HFFc6 (cell line): ENCODE results near the gene SKOR2. TPM values are rescaled to one million over a fixed set of nuclear protein-coding genes. Genes with fewer than 3 reads are reported as not detected.

Experiments used
- DNase-seq: peaks from one replicate; pipeline ENCODE4 v3.0.0-alpha.2; 2018
- H3K27ac Mint-ChIP-seq: 2 replicates; pipeline ENCODE4 v1.8.0; 2020; ENCODE audit warnings: mild to moderate bottlenecking, mixed read lengths
- H3K27me3 Mint-ChIP-seq: 2 replicates; pipeline ENCODE4 v1.8.0; 2021; ENCODE audit warnings: mild to moderate bottlenecking, moderate library complexity, mixed read lengths; ENCODE audit not compliant: insufficient read depth
- H3K36me3 Mint-ChIP-seq: 2 replicates; pipeline ENCODE4 v1.8.0; 2021; ENCODE audit warnings: low read depth, mixed read lengths
- H3K4me1 Mint-ChIP-seq: 2 replicates; pipeline ENCODE4 v1.8.0; 2020; ENCODE audit warnings: low read depth, mixed read lengths
- H3K4me3 Mint-ChIP-seq: 2 replicates; pipeline ENCODE4 v1.8.0; 2020; ENCODE audit warnings: mild to moderate bottlenecking, moderate library complexity, mixed read lengths
- H3K9me3 Mint-ChIP-seq: 2 replicates; pipeline ENCODE4 v1.8.0; 2020; ENCODE audit warnings: mild to moderate bottlenecking, mixed read lengths
- CTCF ChIP-seq: fragments of 200-600 bp; sonication (generic); IDR thresholded peaks from 2 replicates; pipeline ENCODE4 v1.5.0; 2021; ENCODE audit warnings: antibody characterized with exemption, mild to moderate bottlenecking
- total RNA-seq, 6 experiments: library from RNA; stranded (reverse); fragmentation: NEBNext Ultra II Directional; extraction: Animal tissue kit (Norgen Biotek cat#: 25700); gene quantifications; 2 replicates in 1 of 6; 3 replicates in 5 of 6; pipeline ENCODE4 v1.2.3, GENCODE V29; 2021

SKOR2 gene
- total RNA-seq, 6 experiments from 2014 or later, result not detected

- Mint-ChIP-seq H3K27ac (no peak overlapping the region), H3K4me1 (no peaks in the 10 kb centered on the region), H3K36me3 (no peaks in the 10 kb centered on the region), H3K4me3 (no peak overlapping the region), H3K9me3 (no peaks in the 10 kb centered on the region), H3K27me3 (peaks cover 16% of the 10 kb centered on the region)
- no peak for TF ChIP-seq CTCF
- DNase-seq, result no peak
These were observed 24.8 kb downstream of the SKOR2 start for GRCh38 chr18:47226660-47227059.

- peak; percentile 54 for DNase-seq
- H3K4me1 Mint-ChIP-seq, result no peaks in the 10 kb centered on the region
- H3K9me3 Mint-ChIP-seq, result no peaks in the 10 kb centered on the region
- no peak overlapping the region for H3K27ac Mint-ChIP-seq
- no peaks in the 10 kb centered on the region for H3K36me3 Mint-ChIP-seq
- peaks cover 27% of the 10 kb centered on the region for H3K27me3 Mint-ChIP-seq
- TF ChIP-seq CTCF, result peak; percentile 78
- H3K4me3 Mint-ChIP-seq, result no peak overlapping the region
These were observed 35.8 kb downstream of the SKOR2 start for GRCh38 chr18:47215554-47216138.

GRCh38 chr18:47209171-47209570 lies 42.3 kb downstream of the SKOR2 start:
- Mint-ChIP-seq H3K9me3 (no peaks in the 10 kb centered on the region), H3K4me3 (no peak overlapping the region), H3K36me3 (no peaks in the 10 kb centered on the region), H3K27ac (no peak overlapping the region), H3K27me3 (peaks cover 28% of the 10 kb centered on the region), H3K4me1 (no peaks in the 10 kb centered on the region)
- DNase-seq, result no peak
- no peak for TF ChIP-seq CTCF

- Mint-ChIP-seq H3K36me3 (no peaks in the 10 kb centered on the region), H3K4me1 (no peaks in the 10 kb centered on the region), H3K27ac (no peak overlapping the region), H3K27me3 (peaks cover 23% of the 10 kb centered on the region), H3K9me3 (no peaks in the 10 kb centered on the region), H3K4me3 (no peak overlapping the region)
- no peak for TF ChIP-seq CTCF
- no peak for DNase-seq
These were observed 44.4 kb downstream of the SKOR2 start for GRCh38 chr18:47206945-47207637.

- no peak overlapping the region for H3K4me3 Mint-ChIP-seq
- TF ChIP-seq CTCF, result peak; percentile 88
- DNase-seq, result peak; percentile 41
- H3K27ac Mint-ChIP-seq, result no peak overlapping the region
- no peaks in the 10 kb centered on the region for H3K36me3 Mint-ChIP-seq
- H3K4me1 Mint-ChIP-seq, result no peaks in the 10 kb centered on the region
- H3K27me3 Mint-ChIP-seq, result peaks cover 8% of the 10 kb centered on the region
- no peaks in the 10 kb centered on the region for H3K9me3 Mint-ChIP-seq
These were observed 46.4 kb downstream of the SKOR2 start for GRCh38 chr18:47204908-47205522.
